H1 (cell line): ENCODE measurements around the gene SLC23A2. TPM values are rescaled to one million over a fixed set of nuclear protein-coding genes. Genes with fewer than 3 reads are reported as not detected.

Source experiments
- CTCF ChIA-PET: fragments of 300-600 bp; sonication (Branson Sonifier 250); formaldehyde crosslinking; loops from one replicate; lab custom pipeline; 2021; ENCODE audit not compliant: partially characterized antibody; lab: Charles Lee
- POLR2A ChIA-PET: fragments of 300-600 bp; sonication (Branson Sonifier 250); formaldehyde crosslinking; loops from one replicate; lab custom pipeline; 2021; ENCODE audit warnings: inconsistent platforms; ENCODE audit not compliant: partially characterized antibody; lab: Charles Lee
- DNase-seq, 2 experiments: peaks; one replicate each; pipeline versions ENCODE4 v3.0.0 to v3.0.0-alpha.2; 2010 to 2022; ENCODE audit warnings: low spot score in 2 of 2, low read depth in 1 of 2, mixed read lengths in 1 of 2
- FAIRE-seq: peaks from 2 replicates; lab custom pipeline; 2011; peaks lifted over from hg19 to GRCh38; lab: Jason Lieb, UNC
- H2AFZ ChIP-seq: 2 replicates; pipeline ENCODE4 v1.8.1; 2012; ENCODE audit warnings: low read length, inconsistent platforms
- H2AK5ac ChIP-seq: 2 replicates; pipeline ENCODE4 v1.6.1; 2013; ENCODE audit warnings: low read depth, low read length
- H2BK120ac ChIP-seq: replicated peaks from 2 replicates; pipeline ENCODE3; 2013; ENCODE audit warnings: low read depth, low read length, inconsistent platforms
- H2BK12ac ChIP-seq: 2 replicates; pipeline ENCODE4 v1.6.1; 2013; ENCODE audit warnings: low read depth, low read length
- H2BK15ac ChIP-seq: 2 replicates; pipeline ENCODE4 v1.6.1; 2013; ENCODE audit warnings: low read length
- H2BK20ac ChIP-seq: 2 replicates; pipeline ENCODE4 v1.6.1; 2013; ENCODE audit warnings: low read length
- H2BK5ac ChIP-seq: 2 replicates; pipeline ENCODE4 v1.6.1; 2013; ENCODE audit warnings: low read depth, low read length
- H3K14ac ChIP-seq: 2 replicates; pipeline ENCODE4 v1.6.1; 2013; ENCODE audit warnings: inconsistent platforms; ENCODE audit not compliant: insufficient read length
- H3K18ac ChIP-seq: 2 replicates; pipeline ENCODE4 v1.6.1; 2013; ENCODE audit warnings: low read length; ENCODE audit errors: extremely low read depth
- H3K23ac ChIP-seq: 2 replicates; pipeline ENCODE4 v1.6.1; 2013; ENCODE audit warnings: inconsistent platforms; ENCODE audit not compliant: insufficient read length
- H3K23me2 ChIP-seq: 2 replicates; pipeline ENCODE4 v1.6.1; 2013; ENCODE audit warnings: low read depth, low read length
- H3K27ac ChIP-seq: 2 replicates; pipeline ENCODE4 v1.6.1; 2011; ENCODE audit warnings: low read depth, low read length, inconsistent platforms
- H3K27me3 ChIP-seq, 4 experiments: replicated peaks in 1 of 4; 1 replicate in 1 of 4; 2 replicates in 3 of 4; pipeline versions ENCODE4 v1.6.1 to v1.8.1; 2011 to 2013; ENCODE audit warnings: low read length in 3 of 4, mild to moderate bottlenecking in 3 of 4, inconsistent platforms in 2 of 4, mixed read lengths in 2 of 4, moderate library complexity in 1 of 4; ENCODE audit not compliant: control insufficient read depth in 3 of 4, insufficient read depth in 3 of 4; ENCODE audit errors: extremely low read depth in 1 of 4
- H3K36me3 ChIP-seq, 4 experiments: 2 replicates each; pipeline versions ENCODE4 v1.6.1 to v1.8.1; 2011 to 2013; ENCODE audit warnings: mild to moderate bottlenecking in 4 of 4, low read length in 3 of 4, moderate library complexity in 2 of 4, control low read depth in 1 of 4, inconsistent platforms in 1 of 4; ENCODE audit not compliant: insufficient read depth in 4 of 4, control insufficient read depth in 2 of 4
- H3K4ac ChIP-seq: replicated peaks from 2 replicates; pipeline ENCODE3; 2013; ENCODE audit warnings: low read length, low read depth, mixed read lengths, inconsistent platforms; ENCODE audit not compliant: insufficient read length
- H3K4me1 ChIP-seq, 4 experiments: replicated peaks in 1 of 4; 1 replicate in 1 of 4; 2 replicates in 3 of 4; pipeline versions ENCODE4 v1.6.1 to v1.8.1; 2011 to 2013; ENCODE audit warnings: low read length in 3 of 4, inconsistent platforms in 2 of 4, mixed read lengths in 1 of 4; ENCODE audit not compliant: insufficient read depth in 4 of 4, control insufficient read depth in 3 of 4
- H3K4me2 ChIP-seq, 2 experiments: 2 replicates each; pipeline versions ENCODE4 v1.6.1 to v1.8.1; 2011 to 2013; ENCODE audit warnings: low read depth in 2 of 2, low read length in 2 of 2, control low read depth in 1 of 2, inconsistent platforms in 1 of 2, mild to moderate bottlenecking in 1 of 2; ENCODE audit not compliant: insufficient read depth in 1 of 2
- H3K4me3 ChIP-seq, 4 experiments: fragments of 200-600, 300-600 bp in 1 of 4; sonication (generic), shearing (Covaris generic), sonication (Bioruptor Twin) in 1 of 4; 2 replicates each; pipeline versions ENCODE4 v1.5.1 to v1.8.1; 2011 to 2016; ENCODE audit warnings: low read length in 4 of 4, low read depth in 3 of 4, control low read depth in 2 of 4, inconsistent platforms in 2 of 4, mild to moderate bottlenecking in 2 of 4, mixed read lengths in 1 of 4, moderate library complexity in 1 of 4; ENCODE audit not compliant: insufficient read depth in 2 of 4; ENCODE audit errors: extremely low read depth in 1 of 4
- H3K56ac ChIP-seq: replicated peaks from 2 replicates; pipeline ENCODE3; 2013; ENCODE audit warnings: low read depth, mild to moderate bottlenecking, mixed read lengths, low read length, inconsistent platforms; ENCODE audit not compliant: insufficient read length
- H3K79me1 ChIP-seq: 2 replicates; pipeline ENCODE4 v1.6.1; 2013; ENCODE audit warnings: low read depth, low read length, control low read depth
- H3K79me2 ChIP-seq, 2 experiments: 2 replicates each; pipeline versions ENCODE4 v1.6.1 to v1.8.1; 2012 to 2013; ENCODE audit warnings: low read length in 2 of 2, mild to moderate bottlenecking in 2 of 2, inconsistent platforms in 1 of 2; ENCODE audit not compliant: insufficient read depth in 2 of 2, control insufficient read depth in 1 of 2
- H3K9ac ChIP-seq, 4 experiments: replicated peaks in 1 of 4; 1 replicate in 1 of 4; 2 replicates in 3 of 4; pipeline versions ENCODE4 v1.6.1 to v1.8.1; 2011 to 2013; ENCODE audit warnings: low read depth in 3 of 4, low read length in 3 of 4, control low read depth in 2 of 4, mild to moderate bottlenecking in 2 of 4, moderate library complexity in 2 of 4, inconsistent platforms in 1 of 4; ENCODE audit errors: extremely low read depth in 1 of 4
- H3K9me3 ChIP-seq, 2 experiments: 2 replicates each; pipeline versions ENCODE4 v1.6.1 to v1.8.1; 2012 to 2013; ENCODE audit warnings: mild to moderate bottlenecking in 2 of 2, moderate library complexity in 2 of 2, control low read depth in 1 of 2, inconsistent platforms in 1 of 2, low read depth in 1 of 2, low read length in 1 of 2, mixed read lengths in 1 of 2; ENCODE audit not compliant: insufficient read depth in 2 of 2
- H4K20me1 ChIP-seq, 2 experiments: replicated peaks in 1 of 2; 2 replicates each; pipeline versions ENCODE3 to v1.8.1; 2011 to 2013; ENCODE audit warnings: inconsistent platforms in 2 of 2, low read length in 2 of 2, mild to moderate bottlenecking in 1 of 2; ENCODE audit not compliant: insufficient read depth in 2 of 2, control insufficient read depth in 1 of 2
- H4K5ac ChIP-seq: 2 replicates; pipeline ENCODE4 v1.6.1; 2013; ENCODE audit warnings: low read length, low read depth, mixed read lengths, inconsistent platforms; ENCODE audit not compliant: insufficient read length
- H4K8ac ChIP-seq: 2 replicates; pipeline ENCODE4 v1.8.0; 2013; ENCODE audit warnings: mild to moderate bottlenecking, moderate library complexity, low read length, inconsistent platforms; ENCODE audit not compliant: insufficient read depth; ENCODE audit errors: extremely low read depth
- H4K91ac ChIP-seq: replicated peaks from 2 replicates; pipeline ENCODE3; 2013; ENCODE audit warnings: low read length, mixed read lengths, inconsistent platforms; ENCODE audit not compliant: insufficient read length
- JUN ChIP-seq: IDR thresholded peaks from 2 replicates; pipeline ENCODE4 v1.6.1; 2011; ENCODE audit warnings: low read depth, mild to moderate bottlenecking, improper control_type of control experiment, low read length
- NANOG ChIP-seq: IDR thresholded peaks from 2 replicates; pipeline ENCODE4 v1.6.1; 2011; ENCODE audit warnings: low read length, low read depth, mild to moderate bottlenecking, inconsistent platforms; ENCODE audit not compliant: insufficient read depth, poor library complexity, severe bottlenecking
- POLR2AphosphoS5 ChIP-seq: IDR thresholded peaks from 2 replicates; pipeline ENCODE4 v1.6.1; 2011; ENCODE audit warnings: low read depth, low read length
- SIN3A ChIP-seq, 2 experiments: IDR thresholded peaks in 1 of 2; conservative IDR thresholded peaks in 1 of 2; 2 replicates each; pipeline ENCODE4 v1.6.1; 2011 to 2012; ENCODE audit warnings: low read length in 2 of 2, improper control_type of control experiment in 1 of 2, low read depth in 1 of 2, mild to moderate bottlenecking in 1 of 2
- TEAD4 ChIP-seq: IDR thresholded peaks from 2 replicates; pipeline ENCODE4 v1.6.1; 2012; ENCODE audit warnings: low read depth, low read length, inconsistent platforms, mixed read lengths
- ZNF274 ChIP-seq: IDR thresholded peaks from 2 replicates; pipeline ENCODE4 v1.7.0; 2012; ENCODE audit warnings: low read length, borderline replicate concordance; ENCODE audit errors: extremely low read depth
- WGBS, 2 experiments: shearing (Covaris generic) in 1 of 2; methylation state at CpG; one replicate each; pipeline versions ENCODE4 v1.1.6 to v1.1.7; 2013 to 2015; ENCODE audit warnings: low lambda C conversion rate in 2 of 2, mixed read lengths in 2 of 2, inconsistent platforms in 1 of 2, low coverage in 1 of 2, missing lambda C conversion rate in 1 of 2; ENCODE audit not compliant: insufficient replicate concordance in 2 of 2, insufficient coverage in 1 of 2, insufficient read length in 1 of 2; ENCODE audit errors: extremely low coverage in 1 of 2, missing lambda C conversion rate in 1 of 2; 5-methylcytosine and 5-hydroxymethylcytosine counted together
- polyA plus RNA-seq, 7 experiments: library from polyadenylated mRNA; depleted of rRNA in 3 of 7; stranded (reverse) in 5 of 7; unstranded in 2 of 7; fragments of >200 nt in 5 of 7; fragments of 200-250 nt in 2 of 7; gene quantifications; 1 replicate in 5 of 7; 2 replicates in 1 of 7; 4 replicates in 1 of 7; pipeline versions ENCODE4 v1.2.1 to v1.2.3, GENCODE V29; 2011 to 2013; ENCODE audit warnings: missing spikeins in 2 of 7, mixed read lengths in 2 of 7
- total RNA-seq: library from RNA; stranded (reverse); fragmentation: NEBNext Ultra II Directional; extraction: Animal tissue kit (Norgen Biotek cat#: 25700); gene quantifications from 2 replicates; pipeline ENCODE4 v1.2.1, GENCODE V29; 2021

Gene SLC23A2
- total and polyA plus RNA-seq, 2 of the 8 experiments (the other 6 are each of a cell fraction or from before 2014, with no cell fraction given): 17.0 to 18.6 TPM

GRCh38 chr20:4979841-4980410 lies 21.4 kb downstream of the SLC23A2 start:
- Histone ChIP-seq H3K9ac (no peak overlapping the region), H3K4ac (no peak overlapping the region), H4K20me1 (no peaks in the 10 kb centered on the region), H2BK120ac (no peak overlapping the region), H2AK5ac (no peak overlapping the region), H2BK5ac (no peak overlapping the region), H3K4me2 (no peak overlapping the region), H4K8ac (no peak overlapping the region), H2BK20ac (no peak overlapping the region), H3K23me2 (no peaks in the 10 kb centered on the region), H4K91ac (no peak overlapping the region), H2BK12ac (no peak overlapping the region), H2AFZ (no peak overlapping the region), H3K4me1 (peaks cover 2 to 6% (median 4%) of the 10 kb centered on the region in 4 experiments; a peak in 2 of 7 replicates), H3K79me1 (no peaks in the 10 kb centered on the region), H3K23ac (no peak overlapping the region), H3K9me3 (no peaks in the 10 kb centered on the region), H2BK15ac (no peak overlapping the region), H4K5ac (no peak overlapping the region), H3K4me3 (no peak overlapping the region), H3K27me3 (no peaks in the 10 kb centered on the region), H3K56ac (no peak overlapping the region), H3K79me2 (peaks cover 0 to 10% of the 10 kb centered on the region in 2 experiments; a peak in 2 of 4 replicates), H3K18ac (no peak overlapping the region), H3K14ac (no peak overlapping the region), H3K27ac (no peak overlapping the region), H3K36me3 (no peaks in the 10 kb centered on the region)
- ChIA-PET POLR2A (interaction anchor here (1.0 kb wide), 1 partner anchor 12 kb away, joined by 3 read pairs; no protein-coding TSS in a partner anchor), CTCF (no interaction called here)
- 72% methylated on average over 1 of the region's 1 CpG; no CpG with 5 or more reads in 1 of the 2 experiments for WGBS, 2 experiments
- DNase-seq (no peak), FAIRE-seq (no peak)
- no peak for TF ChIP-seq POLR2AphosphoS5
- no peak for TF ChIP-seq SIN3A (conservative IDR thresholded peaks at IDR 0.05 in 1 of 2, IDR thresholded peaks at IDR 0.05 in 1 of 2; ENCODE audit: low read depth in 1 of 2, low read length in 2 of 2)
- no peak for TF ChIP-seq TEAD4
- no peak for TF ChIP-seq JUN
- no peak for TF ChIP-seq ZNF274
- TF ChIP-seq NANOG: no peak
